Progenitor cell of endocrine pancreas (in vitro differentiated cells): Measurements from ENCODE around the gene SLC35C1. TPM values are rescaled to one million over a fixed set of nuclear protein-coding genes. Genes with fewer than 3 reads are reported as not detected.

Experiments used
- DNase-seq: peaks from one replicate; pipeline ENCODE4 v3.0.0; 2021; ENCODE audit warnings: low spot score; ENCODE audit not compliant: unreplicated experiment
- H3K27ac Mint-ChIP-seq: 2 replicates; pipeline ENCODE4 v1.8.0; 2021; ENCODE audit warnings: mild to moderate bottlenecking, moderate library complexity, mixed read lengths
- H3K27me3 Mint-ChIP-seq: 2 replicates; pipeline ENCODE4 v1.8.0; 2021; ENCODE audit warnings: mixed read lengths
- H3K36me3 Mint-ChIP-seq: 2 replicates; pipeline ENCODE4 v1.8.0; 2022; ENCODE audit warnings: mixed read lengths; ENCODE audit not compliant: insufficient read depth
- H3K4me1 Mint-ChIP-seq: 2 replicates; pipeline ENCODE4 v1.8.0; 2021; ENCODE audit warnings: low read depth, mixed read lengths
- H3K4me3 Mint-ChIP-seq: 2 replicates; pipeline ENCODE4 v1.8.0; 2021; ENCODE audit warnings: low read depth, mild to moderate bottlenecking, moderate library complexity, mixed read lengths
- H3K9me3 Mint-ChIP-seq: 2 replicates; pipeline ENCODE4 v1.8.0; 2021; ENCODE audit warnings: low read depth, mixed read lengths
- total RNA-seq: library from RNA; stranded (reverse); gene quantifications from 2 replicates; pipeline ENCODE4 v1.2.1, GENCODE V29; 2021
- TF ChIP-seq, protein P1 (sequence below): fragments of 200-600 bp; sonication (generic); IDR thresholded peaks from one replicate; pipeline ENCODE4 v1.5.0; 2021; ENCODE audit warnings: antibody characterized with exemption, mild to moderate bottlenecking; ENCODE audit not compliant: unreplicated experiment

Gene SLC35C1
- total RNA-seq, 1 donor from 2014 or later, result 14.0 TPM

DNA sequence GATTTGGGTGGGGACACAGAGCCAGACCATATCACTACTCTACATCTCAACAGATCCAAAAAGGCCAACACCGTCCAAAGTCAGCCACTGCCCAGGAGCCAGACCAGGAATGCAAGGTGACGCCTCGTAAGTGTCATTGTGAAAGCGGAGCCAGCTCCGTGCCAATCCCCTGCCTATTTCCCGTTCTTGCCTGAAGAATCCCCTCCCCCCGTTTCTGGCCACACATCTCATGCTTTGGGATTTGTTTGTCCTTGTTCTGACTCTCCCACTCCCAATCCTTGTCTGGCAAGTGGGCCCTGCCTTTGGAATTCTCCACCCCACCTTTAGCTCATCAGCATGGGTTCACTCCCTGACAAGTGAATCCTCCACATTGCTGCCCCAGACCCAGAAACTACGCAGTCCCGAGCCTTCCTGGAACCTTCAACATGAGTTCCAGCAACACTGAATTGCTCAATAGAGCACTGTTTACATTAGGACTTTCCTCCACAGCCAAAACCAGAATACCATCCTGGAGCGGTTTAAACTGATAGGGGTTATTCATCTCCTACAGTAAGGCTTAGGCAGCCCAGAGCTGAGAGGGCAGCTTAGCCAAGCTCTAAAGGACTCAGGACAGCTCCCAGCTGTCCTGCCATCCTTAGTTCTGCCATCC, 6.0 kb upstream of the SLC35C1 start:
- Mint-ChIP-seq H3K27me3 (peaks cover 25% of the 10 kb centered on the region), H3K4me3 (no peak overlapping the region), H3K4me1 (peaks cover 6% of the 10 kb centered on the region), H3K36me3 (no peaks in the 10 kb centered on the region), H3K9me3 (no peaks in the 10 kb centered on the region), H3K27ac (no peak overlapping the region)
- TF ChIP-seq, protein P1, sequence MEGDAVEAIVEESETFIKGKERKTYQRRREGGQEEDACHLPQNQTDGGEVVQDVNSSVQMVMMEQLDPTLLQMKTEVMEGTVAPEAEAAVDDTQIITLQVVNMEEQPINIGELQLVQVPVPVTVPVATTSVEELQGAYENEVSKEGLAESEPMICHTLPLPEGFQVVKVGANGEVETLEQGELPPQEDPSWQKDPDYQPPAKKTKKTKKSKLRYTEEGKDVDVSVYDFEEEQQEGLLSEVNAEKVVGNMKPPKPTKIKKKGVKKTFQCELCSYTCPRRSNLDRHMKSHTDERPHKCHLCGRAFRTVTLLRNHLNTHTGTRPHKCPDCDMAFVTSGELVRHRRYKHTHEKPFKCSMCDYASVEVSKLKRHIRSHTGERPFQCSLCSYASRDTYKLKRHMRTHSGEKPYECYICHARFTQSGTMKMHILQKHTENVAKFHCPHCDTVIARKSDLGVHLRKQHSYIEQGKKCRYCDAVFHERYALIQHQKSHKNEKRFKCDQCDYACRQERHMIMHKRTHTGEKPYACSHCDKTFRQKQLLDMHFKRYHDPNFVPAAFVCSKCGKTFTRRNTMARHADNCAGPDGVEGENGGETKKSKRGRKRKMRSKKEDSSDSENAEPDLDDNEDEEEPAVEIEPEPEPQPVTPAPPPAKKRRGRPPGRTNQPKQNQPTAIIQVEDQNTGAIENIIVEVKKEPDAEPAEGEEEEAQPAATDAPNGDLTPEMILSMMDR, result no peak
- DNase-seq, result no peak

- H3K4me1 Mint-ChIP-seq, result no peaks in the 10 kb centered on the region
- peaks cover 25% of the 10 kb centered on the region for H3K27me3 Mint-ChIP-seq
Measured at GRCh38 chr11:45799562-45799961, 5.4 kb upstream of the SLC35C1 start.

GRCh38 chr11:45800261-45800660, 4.7 kb upstream of the SLC35C1 start:
- no peaks in the 10 kb centered on the region for H3K4me1 Mint-ChIP-seq
- H3K36me3 Mint-ChIP-seq, result no peaks in the 10 kb centered on the region
- TF ChIP-seq, protein P1, result no peak
- H3K4me3 Mint-ChIP-seq, result no peak overlapping the region
- H3K27me3 Mint-ChIP-seq, result peaks cover 25% of the 10 kb centered on the region
- no peaks in the 10 kb centered on the region for H3K9me3 Mint-ChIP-seq
- no peak for DNase-seq
- H3K27ac Mint-ChIP-seq, result no peak overlapping the region

More at GRCh38 chr11:45799562-45799961, 5.4 kb upstream of the SLC35C1 start:
- no peak for DNase-seq
- TF ChIP-seq, protein P1, result no peak
- Mint-ChIP-seq H3K36me3 (no peaks in the 10 kb centered on the region), H3K4me3 (no peak overlapping the region), H3K9me3 (no peaks in the 10 kb centered on the region), H3K27ac (no peak overlapping the region)

DNA sequence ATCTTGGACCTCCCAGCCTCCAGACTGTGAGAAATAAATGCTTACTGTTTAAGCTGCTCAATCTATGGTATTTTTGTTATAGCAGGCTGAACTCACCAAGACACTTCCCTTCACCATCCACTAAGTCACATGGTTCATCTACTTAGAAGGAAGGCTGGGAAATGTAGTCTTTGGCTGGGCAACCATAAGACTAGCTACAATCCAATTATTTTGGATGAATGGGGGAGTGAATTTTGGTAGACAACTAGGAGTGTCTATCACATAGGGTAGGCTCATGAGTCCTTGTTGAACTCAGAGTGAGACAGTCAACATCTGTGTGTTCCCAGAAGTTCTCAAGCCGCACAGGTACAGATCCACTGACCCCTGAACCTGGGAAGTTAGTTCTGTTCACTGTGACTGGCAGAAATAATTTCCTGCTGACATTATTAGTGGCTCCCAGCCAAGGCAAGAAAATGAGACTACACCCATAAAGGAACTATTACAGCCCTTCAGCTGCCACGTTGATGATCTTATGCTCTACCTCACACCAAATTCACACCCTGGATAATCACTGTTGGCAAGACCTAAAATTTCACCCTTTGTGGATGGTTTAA, 3.1 kb upstream of the SLC35C1 start:
- TF ChIP-seq, protein P1, result no peak
- no peaks in the 10 kb centered on the region for H3K36me3 Mint-ChIP-seq
- peaks cover 6% of the 10 kb centered on the region for H3K4me1 Mint-ChIP-seq
- DNase-seq, result no peak
- no peaks in the 10 kb centered on the region for H3K9me3 Mint-ChIP-seq
- no peak overlapping the region for H3K4me3 Mint-ChIP-seq
- H3K27ac Mint-ChIP-seq, result no peak overlapping the region
- peaks cover 25% of the 10 kb centered on the region for H3K27me3 Mint-ChIP-seq

DNA sequence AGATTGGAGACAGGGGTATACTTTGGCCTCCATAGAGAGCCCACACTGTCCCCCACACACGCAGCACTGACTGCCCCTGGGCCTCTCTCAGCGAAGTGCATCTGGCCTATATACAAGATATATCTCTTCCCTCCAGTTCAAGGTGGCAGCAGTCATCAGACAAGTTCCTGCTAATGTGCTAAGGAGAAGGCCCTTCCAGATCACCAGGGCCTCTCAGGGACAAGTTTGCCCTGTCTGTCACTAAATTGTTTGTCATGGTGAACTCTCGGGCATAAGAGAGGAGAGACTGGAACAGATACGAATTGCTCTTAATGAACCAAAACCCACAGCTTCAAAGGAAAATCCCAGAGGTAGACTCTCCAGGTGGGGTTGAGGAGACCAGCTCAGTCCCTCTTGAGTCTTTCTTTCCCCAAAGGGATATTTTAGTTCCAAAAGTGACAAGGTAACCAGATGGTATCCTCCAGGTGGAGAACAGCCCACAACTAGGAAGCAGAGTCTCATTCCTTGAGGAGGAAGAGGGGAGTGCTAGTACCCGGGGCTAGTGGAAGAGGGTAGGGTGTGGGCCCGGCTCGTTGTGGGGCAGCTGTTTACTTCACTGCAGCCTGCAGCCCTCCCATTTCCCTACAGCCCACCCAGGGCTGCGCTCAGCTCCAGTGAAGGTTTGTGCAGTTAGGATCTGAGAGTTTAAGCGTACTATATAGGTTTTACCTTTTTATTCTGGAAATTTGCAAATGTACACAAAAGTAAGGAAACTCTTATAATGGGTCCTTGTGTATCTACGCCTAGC, 2.2 kb upstream of the SLC35C1 start:
- no peak overlapping the region for H3K27ac Mint-ChIP-seq

More for the DNA sequence above, 2.2 kb upstream of the SLC35C1 start:
- Mint-ChIP-seq H3K4me1 (peaks cover 13% of the 10 kb centered on the region), H3K36me3 (no peaks in the 10 kb centered on the region), H3K4me3 (peak overlapping the region; percentile 44), H3K27me3 (peaks cover 25% of the 10 kb centered on the region), H3K9me3 (no peaks in the 10 kb centered on the region)
- no peak for DNase-seq
- TF ChIP-seq, protein P1, result no peak
